A549 (cell line): ENCODE data around the gene SCYL1. TPM values are rescaled to one million over a fixed set of nuclear protein-coding genes. Genes with fewer than 3 reads are reported as not detected.

ENCODE experiments used
- ATOH8 ChIP-seq: fragments of 250-450 bp; sonication (Bioruptor Pico); IDR thresholded peaks from 2 replicates; pipeline ENCODE4 v1.5.0; 2020; ENCODE audit warnings: low read depth, mild to moderate bottlenecking, moderate library complexity
- BCL3 ChIP-seq: fragments of >200 bp; sonication (Bioruptor Twin); formaldehyde crosslinking; IDR thresholded peaks from 3 replicates; pipeline ENCODE4 v1.6.1; 2016
- BHLHE40 ChIP-seq: IDR thresholded peaks from 2 replicates; pipeline ENCODE4 v1.6.1; 2012; ENCODE audit warnings: low read depth, low read length, inconsistent platforms
- CBX8 ChIP-seq: fragments of 200-600 bp; sonication (generic); IDR thresholded peaks from 2 replicates; pipeline ENCODE4 v1.6.1; 2016
- CHD2 ChIP-seq: fragments of 150-350 bp; IDR thresholded peaks from 2 replicates; pipeline ENCODE4 v1.6.1; 2014; ENCODE audit warnings: low read length; ENCODE audit not compliant: partially characterized antibody
- CTCF ChIP-seq: fragments of >200 bp; sonication (Bioruptor Twin); formaldehyde crosslinking; IDR thresholded peaks from 3 replicates; pipeline ENCODE4 v1.5.1; 2016
- ELK1 ChIP-seq: fragments of 150-350 bp; IDR thresholded peaks from 2 replicates; pipeline ENCODE4 v1.6.1; 2014; ENCODE audit warnings: low read depth, mild to moderate bottlenecking, low read length
- GATA3 ChIP-seq: IDR thresholded peaks from 2 replicates; pipeline ENCODE4 v1.6.1; 2012; ENCODE audit warnings: borderline replicate concordance
- HDAC2 ChIP-seq: fragments of 200-600 bp; sonication (generic); IDR thresholded peaks from 2 replicates; pipeline ENCODE4 v1.6.1; 2016
- HEYL ChIP-seq: fragments of 250-450 bp; sonication (Bioruptor Pico); IDR thresholded peaks from 2 replicates; pipeline ENCODE4 v1.8.0; 2021; ENCODE audit warnings: mild to moderate bottlenecking, moderate library complexity
- HOXB13 ChIP-seq: fragments of 250-450 bp; sonication (Bioruptor Pico); IDR thresholded peaks from 2 replicates; pipeline ENCODE4 v1.5.0; 2020; ENCODE audit warnings: low read depth, mild to moderate bottlenecking, moderate library complexity
- JUN ChIP-seq, 2 experiments: fragments of >200 bp; sonication (Bioruptor Twin); formaldehyde crosslinking; IDR thresholded peaks; 2 replicates in 1 of 2; 3 replicates in 1 of 2; pipeline ENCODE4 v1.6.1; 2016 to 2017
- JUNB ChIP-seq: fragments of >200 bp; sonication (Bioruptor Twin); formaldehyde crosslinking; IDR thresholded peaks from 2 replicates; pipeline ENCODE4 v1.6.1; 2016
- MAZ ChIP-seq: fragments of 150-350 bp; IDR thresholded peaks from 2 replicates; pipeline ENCODE4 v1.6.1; 2014; ENCODE audit warnings: antibody characterized with exemption, low read depth, low read length, borderline replicate concordance
- MYC ChIP-seq: IDR thresholded peaks from 2 replicates; pipeline ENCODE4 v1.6.1; 2012; ENCODE audit warnings: mild to moderate bottlenecking, inconsistent platforms, low read length, improper control_type of control experiment, borderline replicate concordance
- NPAS2 ChIP-seq: fragments of 250-450 bp; sonication (Bioruptor Pico); IDR thresholded peaks from 2 replicates; pipeline ENCODE4 v1.8.0; 2022; ENCODE audit warnings: mild to moderate bottlenecking, moderate library complexity, borderline replicate concordance
- POLR2AphosphoS2 ChIP-seq: conservative IDR thresholded peaks from 2 replicates; pipeline ENCODE4 v1.6.1; 2012; ENCODE audit warnings: low read length, improper control_type of control experiment, inconsistent platforms
- RCOR1 ChIP-seq: fragments of 150-350 bp; IDR thresholded peaks from 2 replicates; pipeline ENCODE4 v1.6.1; 2014; ENCODE audit warnings: antibody characterized with exemption, low read length, low read depth
- REST ChIP-seq: fragments of 200-600 bp; sonication (generic); IDR thresholded peaks from 2 replicates; pipeline ENCODE4 v1.6.1; 2016; ENCODE audit warnings: antibody characterized with exemption, mild to moderate bottlenecking, moderate library complexity
- RNF2 ChIP-seq: fragments of 200-600 bp; sonication (generic); IDR thresholded peaks from 2 replicates; pipeline ENCODE4 v1.6.1; 2016; ENCODE audit warnings: low read depth, mild to moderate bottlenecking, antibody characterized with exemption, moderate library complexity, borderline replicate concordance
- ZC3H11A ChIP-seq: fragments of 450-650 bp; IDR thresholded peaks from 2 replicates; pipeline ENCODE4 v1.6.1; 2014; ENCODE audit warnings: antibody characterized with exemption, mild to moderate bottlenecking
- polyA plus RNA-seq, 4 experiments: library from polyadenylated mRNA; depleted of rRNA in 3 of 4; stranded (reverse); fragments of >200 nt; fragmentation: RNase III in 1 of 4; extraction: RNeasy Plus Mini Kit Qiagen cat#74134 plus additional on column Dnase treatment in 1 of 4; gene quantifications; 2 replicates in 3 of 4; 3 replicates in 1 of 4; pipeline ENCODE4 v1.2.3, GENCODE V29; 2011 to 2017

SCYL1 gene
- polyA plus RNA-seq, 2 of the 4 experiments (the other 2 are of a cell fraction): 30.8 to 46.8 TPM

- TF ChIP-seq REST: peak; percentile 45; the same call in 1 of the 2 replicates
- no peak; the same call in 2 of the 3 replicates for TF ChIP-seq BCL3
- TF ChIP-seq BHLHE40: no peak
- TF ChIP-seq HEYL (CRISPR knock-in tag): no peak
- no peak for TF ChIP-seq MAZ
- no peak for TF ChIP-seq HDAC2
- TF ChIP-seq POLR2AphosphoS2: peak; percentile 95
- TF ChIP-seq GATA3: no peak
- no peak for TF ChIP-seq ELK1
- no peak for TF ChIP-seq NPAS2 (CRISPR knock-in tag)
- TF ChIP-seq JUN (IDR thresholded peaks at IDR 0.05): peak; percentile 89 to 92
- no peak for TF ChIP-seq CBX8
- no peak for TF ChIP-seq ZC3H11A
- TF ChIP-seq ATOH8 (CRISPR knock-in tag): peak; percentile 88
- TF ChIP-seq CTCF: no peak
- TF ChIP-seq HOXB13 (CRISPR knock-in tag): no peak
- no peak for TF ChIP-seq RCOR1
- no peak for TF ChIP-seq RNF2
- no peak for TF ChIP-seq JUNB
- no peak for TF ChIP-seq CHD2
- no peak for TF ChIP-seq MYC
These were observed 22.1 kb upstream of the SCYL1 start (continued) for GRCh38 chr11:65502555-65503367.
